IMR-90 (cell line): ENCODE measurements around the gene PRKN.

Source experiments
- BHLHE40 ChIP-seq: fragments of 150-350 bp; IDR thresholded peaks from 2 replicates; pipeline ENCODE4 v1.6.1; 2016; ENCODE audit warnings: mild to moderate bottlenecking, low read depth, low read length
- MXI1 ChIP-seq: IDR thresholded peaks from 2 replicates; pipeline ENCODE4 v1.6.1; 2012; ENCODE audit warnings: low read depth, mild to moderate bottlenecking, low read length, moderate library complexity, borderline replicate concordance
- POLR2A ChIP-seq: IDR thresholded peaks from 2 replicates; pipeline ENCODE4 v1.6.1; 2012; ENCODE audit warnings: mild to moderate bottlenecking, low read depth, low read length
- RFX5 ChIP-seq: IDR thresholded peaks from 2 replicates; pipeline ENCODE4 v1.8.0; 2012; ENCODE audit warnings: low read depth, mild to moderate bottlenecking, low read length, moderate library complexity
- TF ChIP-seq, protein P1 (sequence below): conservative IDR thresholded peaks from 2 replicates; pipeline ENCODE4 v1.5.1; 2012; ENCODE audit warnings: mild to moderate bottlenecking, low read depth, low read length, improper control_type of control experiment

DNA sequence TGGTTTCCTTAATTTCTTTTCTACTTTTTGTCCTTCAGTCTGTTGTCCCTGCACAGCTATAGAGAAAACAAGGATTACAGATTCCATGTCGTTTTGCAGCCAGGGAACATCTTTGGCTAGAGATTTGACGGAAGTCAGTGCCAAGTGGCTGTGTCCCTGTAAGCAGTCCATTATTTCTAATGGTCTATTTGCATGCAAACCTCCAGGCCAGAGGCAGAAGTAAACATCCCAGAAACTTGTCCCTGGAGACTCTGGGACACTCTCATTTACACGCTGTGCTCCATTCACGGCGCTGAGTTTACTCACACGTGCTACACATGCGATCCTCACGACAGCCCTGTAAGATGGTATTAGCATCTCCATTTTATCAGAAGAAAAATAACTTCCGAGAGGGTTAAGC, 355.5 kb downstream of the PRKN start:
- TF ChIP-seq, protein P1, sequence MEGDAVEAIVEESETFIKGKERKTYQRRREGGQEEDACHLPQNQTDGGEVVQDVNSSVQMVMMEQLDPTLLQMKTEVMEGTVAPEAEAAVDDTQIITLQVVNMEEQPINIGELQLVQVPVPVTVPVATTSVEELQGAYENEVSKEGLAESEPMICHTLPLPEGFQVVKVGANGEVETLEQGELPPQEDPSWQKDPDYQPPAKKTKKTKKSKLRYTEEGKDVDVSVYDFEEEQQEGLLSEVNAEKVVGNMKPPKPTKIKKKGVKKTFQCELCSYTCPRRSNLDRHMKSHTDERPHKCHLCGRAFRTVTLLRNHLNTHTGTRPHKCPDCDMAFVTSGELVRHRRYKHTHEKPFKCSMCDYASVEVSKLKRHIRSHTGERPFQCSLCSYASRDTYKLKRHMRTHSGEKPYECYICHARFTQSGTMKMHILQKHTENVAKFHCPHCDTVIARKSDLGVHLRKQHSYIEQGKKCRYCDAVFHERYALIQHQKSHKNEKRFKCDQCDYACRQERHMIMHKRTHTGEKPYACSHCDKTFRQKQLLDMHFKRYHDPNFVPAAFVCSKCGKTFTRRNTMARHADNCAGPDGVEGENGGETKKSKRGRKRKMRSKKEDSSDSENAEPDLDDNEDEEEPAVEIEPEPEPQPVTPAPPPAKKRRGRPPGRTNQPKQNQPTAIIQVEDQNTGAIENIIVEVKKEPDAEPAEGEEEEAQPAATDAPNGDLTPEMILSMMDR: no peak
- TF ChIP-seq MXI1 (no peak), POLR2A (no peak), BHLHE40 (no peak), RFX5 (no peak)
